ENCODE measurements around the gene PHC2.

GRCh38 chr1:33370301-33370700, 60.6 kb downstream of the PHC2 start:
- TF ChIP-seq CTCF (IDR thresholded peaks at IDR 0.05; ENCODE audit: insufficient read depth, low read length, poor library complexity, severe bottlenecking) (no peak), EZH2phosphoT487 (conservative IDR thresholded peaks at IDR 0.05; ENCODE audit: low read length) (no peak)
